B cell (primary cell): ENCODE data around the gene TMPRSS11D.

Source experiments
- EZH2 ChIP-seq: IDR thresholded peaks from 2 replicates; pipeline ENCODE4 v1.6.1; 2012; ENCODE audit warnings: borderline replicate concordance, low read depth, mild to moderate bottlenecking, moderate library complexity, low read length; ENCODE audit not compliant: insufficient read depth, poor library complexity, severe bottlenecking
- TF ChIP-seq, protein P1 (sequence below): fragments of 200-600 bp; IDR thresholded peaks from one replicate; pipeline ENCODE4 v1.8.0; 2022; ENCODE audit warnings: antibody characterized with exemption, mild to moderate bottlenecking

DNA sequence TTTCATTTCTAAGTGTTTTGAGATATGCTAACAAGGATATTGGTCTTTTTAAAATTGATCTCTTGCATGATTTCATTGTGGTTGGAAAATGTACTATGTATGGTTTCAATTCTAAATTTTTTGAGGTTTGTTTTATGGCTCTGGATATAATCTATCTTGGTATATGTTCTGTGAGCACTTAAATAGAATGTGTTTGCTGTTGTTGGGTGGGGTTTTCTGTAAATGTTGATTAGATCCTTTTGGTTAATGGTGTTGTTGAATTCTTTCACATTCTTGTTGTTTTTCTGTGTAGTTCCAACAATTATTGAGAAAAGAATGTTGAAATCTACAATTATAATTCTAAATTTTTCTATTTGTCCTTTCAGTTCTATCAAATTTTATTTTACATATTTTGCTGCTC is 87.0 kb downstream of the TMPRSS11D start:
- TF ChIP-seq, protein P1, sequence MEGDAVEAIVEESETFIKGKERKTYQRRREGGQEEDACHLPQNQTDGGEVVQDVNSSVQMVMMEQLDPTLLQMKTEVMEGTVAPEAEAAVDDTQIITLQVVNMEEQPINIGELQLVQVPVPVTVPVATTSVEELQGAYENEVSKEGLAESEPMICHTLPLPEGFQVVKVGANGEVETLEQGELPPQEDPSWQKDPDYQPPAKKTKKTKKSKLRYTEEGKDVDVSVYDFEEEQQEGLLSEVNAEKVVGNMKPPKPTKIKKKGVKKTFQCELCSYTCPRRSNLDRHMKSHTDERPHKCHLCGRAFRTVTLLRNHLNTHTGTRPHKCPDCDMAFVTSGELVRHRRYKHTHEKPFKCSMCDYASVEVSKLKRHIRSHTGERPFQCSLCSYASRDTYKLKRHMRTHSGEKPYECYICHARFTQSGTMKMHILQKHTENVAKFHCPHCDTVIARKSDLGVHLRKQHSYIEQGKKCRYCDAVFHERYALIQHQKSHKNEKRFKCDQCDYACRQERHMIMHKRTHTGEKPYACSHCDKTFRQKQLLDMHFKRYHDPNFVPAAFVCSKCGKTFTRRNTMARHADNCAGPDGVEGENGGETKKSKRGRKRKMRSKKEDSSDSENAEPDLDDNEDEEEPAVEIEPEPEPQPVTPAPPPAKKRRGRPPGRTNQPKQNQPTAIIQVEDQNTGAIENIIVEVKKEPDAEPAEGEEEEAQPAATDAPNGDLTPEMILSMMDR: no peak
- TF ChIP-seq EZH2: no peak
